ENCODE data around the gene CLDN14. TPM values are rescaled to one million over a fixed set of nuclear protein-coding genes. Genes with fewer than 3 reads are reported as not detected.

The CLDN14 gene
- total RNA-seq, 1 donor from 2014 or later = 3.7 TPM

DNA sequence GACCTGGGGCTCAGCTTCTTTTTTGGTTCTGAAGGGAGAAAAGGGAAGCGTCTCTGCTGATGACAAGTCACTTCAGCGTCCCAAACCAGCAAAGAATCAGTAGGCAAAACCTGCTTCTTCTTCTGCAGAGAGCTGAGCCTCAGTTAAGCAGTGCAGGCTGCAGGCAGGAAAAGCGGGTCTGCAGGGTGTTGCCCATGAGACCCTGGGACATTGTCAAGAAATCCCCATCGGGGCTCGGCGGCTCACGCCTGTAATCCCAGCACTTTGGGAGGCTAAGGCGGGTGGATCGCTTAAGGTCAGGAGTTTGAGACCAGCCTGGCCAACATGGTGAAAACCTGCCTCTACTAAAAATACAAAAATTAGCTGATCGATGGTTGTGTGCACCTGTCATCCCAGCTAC is 16.7 kb downstream of the CLDN14 start:
- Histone ChIP-seq H3K27me3 (ENCODE audit: control insufficient read depth in 3 of 3, insufficient read depth in 3 of 3, low read length in 3 of 3) (no peaks in the 10 kb centered on the region), H3K9me3 (ENCODE audit: control insufficient read depth in 3 of 3, low read length in 3 of 3) (no peaks in the 10 kb centered on the region), H3K36me3 (ENCODE audit: control insufficient read depth in 3 of 3, insufficient read depth in 3 of 3, low read length in 3 of 3) (no peaks in the 10 kb centered on the region), H3K4me1 (ENCODE audit: control insufficient read depth in 3 of 3, insufficient read depth in 3 of 3, low read length in 3 of 3) (peaks cover 4 to 29% (median 27%) of the 10 kb centered on the region in 3 donors), H3K4me3 (ENCODE audit: low read length in 3 of 3) (no peak overlapping the region), H3K27ac (ENCODE audit: low read depth, low read length) (no peak overlapping the region), H3K9ac (ENCODE audit: low read depth in 1 of 3, low read length in 3 of 3) (no peak overlapping the region)

DNA sequence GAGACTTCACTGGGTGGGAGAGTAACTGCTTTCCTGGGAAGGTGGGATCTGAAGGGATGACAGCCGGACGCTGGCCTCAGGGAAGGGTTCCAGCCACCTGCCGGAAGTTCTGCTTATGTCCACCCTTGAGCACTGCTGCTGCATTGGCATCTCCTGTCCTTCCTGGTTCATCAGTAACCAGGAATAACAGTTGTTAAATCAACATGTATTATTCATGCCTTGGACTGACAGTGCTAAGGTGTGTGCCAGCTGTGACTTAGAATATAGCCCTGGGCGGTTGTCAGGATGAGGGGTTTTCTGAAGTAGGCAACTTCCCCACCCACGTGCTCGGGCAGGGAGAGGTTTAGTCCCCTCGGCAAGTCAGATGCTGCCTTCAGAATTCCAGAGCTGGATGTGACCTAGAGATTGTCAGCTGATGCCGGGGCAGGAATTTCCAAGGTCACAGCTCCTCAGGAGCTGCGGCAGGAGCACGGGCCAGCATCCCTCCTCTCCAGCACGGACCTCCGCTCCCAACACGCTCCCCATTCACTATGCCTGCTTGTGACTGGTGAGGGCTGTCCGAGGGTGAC is 17.9 kb downstream of the CLDN14 start:
- Histone ChIP-seq H3K4me3 (ENCODE audit: low read length in 3 of 3) (no peak overlapping the region), H3K9ac (ENCODE audit: low read depth in 1 of 3, low read length in 3 of 3) (peak overlapping the region in 1 of 3 donors; percentile 8), H3K36me3 (ENCODE audit: control insufficient read depth in 3 of 3, insufficient read depth in 3 of 3, low read length in 3 of 3) (no peaks in the 10 kb centered on the region)

DNA sequence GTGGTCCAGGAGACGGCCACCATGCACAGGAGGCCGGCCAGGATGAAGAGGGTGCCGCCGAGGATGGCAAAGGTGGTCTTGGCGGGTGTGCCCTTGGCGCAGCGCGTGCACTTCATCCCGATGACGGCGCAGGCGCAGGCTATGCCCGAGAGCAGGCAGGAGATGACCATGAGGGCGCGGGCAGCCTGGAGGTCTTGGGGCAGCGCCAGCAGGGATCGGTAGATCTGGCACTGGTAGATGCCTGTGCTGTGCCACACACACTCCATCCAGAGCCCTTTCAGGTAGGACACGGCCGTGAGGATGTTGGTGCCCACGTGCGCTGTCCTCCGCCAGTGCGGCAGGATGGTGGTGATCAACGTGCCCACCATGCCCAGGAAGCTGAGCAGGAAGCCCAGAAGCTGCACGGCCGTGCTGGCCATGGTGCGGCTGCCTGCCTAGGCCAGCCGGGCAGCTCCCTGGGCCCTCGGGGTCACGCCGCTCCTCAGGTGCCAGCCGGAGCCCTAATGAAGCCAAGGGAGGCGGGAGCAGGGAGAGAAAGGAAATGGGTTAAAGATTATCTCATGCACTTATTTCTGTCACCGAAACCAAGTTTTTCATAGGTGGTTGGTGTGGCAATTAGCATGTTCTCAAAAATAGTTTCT is 18.5 kb downstream of the CLDN14 start:
- Histone ChIP-seq H3K9ac (ENCODE audit: low read depth in 1 of 3, low read length in 3 of 3) (no peak overlapping the region), H3K4me3 (ENCODE audit: low read length in 3 of 3) (no peak overlapping the region), H3K9me3 (ENCODE audit: control insufficient read depth in 3 of 3, low read length in 3 of 3) (no peaks in the 10 kb centered on the region), H3K27ac (ENCODE audit: low read depth, low read length) (no peak overlapping the region), H3K36me3 (ENCODE audit: control insufficient read depth in 3 of 3, insufficient read depth in 3 of 3, low read length in 3 of 3) (no peaks in the 10 kb centered on the region), H3K27me3 (ENCODE audit: control insufficient read depth in 3 of 3, insufficient read depth in 3 of 3, low read length in 3 of 3) (no peaks in the 10 kb centered on the region), H3K4me1 (ENCODE audit: control insufficient read depth in 3 of 3, insufficient read depth in 3 of 3, low read length in 3 of 3) (peaks cover 4 to 32% (median 30%) of the 10 kb centered on the region in 3 donors)

More for the DNA sequence above, 17.9 kb downstream of the CLDN14 start:
- peaks cover 4 to 30% (median 28%) of the 10 kb centered on the region in 3 donors for H3K4me1 ChIP-seq (ENCODE audit: control insufficient read depth in 3 of 3, insufficient read depth in 3 of 3, low read length in 3 of 3)
- H3K9me3 ChIP-seq (ENCODE audit: control insufficient read depth in 3 of 3, low read length in 3 of 3) = no peaks in the 10 kb centered on the region
- H3K27me3 ChIP-seq (ENCODE audit: control insufficient read depth in 3 of 3, insufficient read depth in 3 of 3, low read length in 3 of 3) = no peaks in the 10 kb centered on the region
- no peak overlapping the region for H3K27ac ChIP-seq (ENCODE audit: low read depth, low read length)

DNA sequence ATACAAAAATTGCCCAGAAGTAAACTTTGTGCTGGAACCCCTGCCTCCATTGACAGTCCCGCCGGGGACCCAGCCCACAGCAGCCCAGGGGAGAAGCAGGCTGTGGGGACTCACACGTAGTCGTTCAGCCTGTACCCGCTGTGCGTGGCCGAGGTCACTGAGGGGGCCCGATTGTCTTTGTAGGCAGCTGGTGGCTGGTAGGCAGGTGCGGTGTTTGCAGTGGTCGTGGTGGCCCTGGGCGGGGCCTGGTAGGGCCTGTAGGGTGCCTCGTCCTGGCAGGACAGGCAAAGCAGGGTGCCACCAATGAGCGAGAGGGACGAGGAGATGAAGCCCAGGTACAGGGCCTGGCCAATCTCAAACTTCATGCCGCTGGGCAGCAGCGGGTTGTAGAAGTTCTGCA is 19.1 kb downstream of the CLDN14 start:
- H3K4me1 ChIP-seq (ENCODE audit: control insufficient read depth in 3 of 3, insufficient read depth in 3 of 3, low read length in 3 of 3) = peaks cover 4 to 31% (median 30%) of the 10 kb centered on the region in 3 donors
- H3K27ac ChIP-seq (ENCODE audit: low read depth, low read length) = no peak overlapping the region
- no peaks in the 10 kb centered on the region for H3K27me3 ChIP-seq (ENCODE audit: control insufficient read depth in 3 of 3, insufficient read depth in 3 of 3, low read length in 3 of 3)
- no peak overlapping the region for H3K9ac ChIP-seq (ENCODE audit: low read depth in 1 of 3, low read length in 3 of 3)
- no peak overlapping the region for H3K4me3 ChIP-seq (ENCODE audit: low read length in 3 of 3)
- no peaks in the 10 kb centered on the region for H3K36me3 ChIP-seq (ENCODE audit: control insufficient read depth in 3 of 3, insufficient read depth in 3 of 3, low read length in 3 of 3)
- H3K9me3 ChIP-seq (ENCODE audit: control insufficient read depth in 3 of 3, low read length in 3 of 3) = no peaks in the 10 kb centered on the region

DNA sequence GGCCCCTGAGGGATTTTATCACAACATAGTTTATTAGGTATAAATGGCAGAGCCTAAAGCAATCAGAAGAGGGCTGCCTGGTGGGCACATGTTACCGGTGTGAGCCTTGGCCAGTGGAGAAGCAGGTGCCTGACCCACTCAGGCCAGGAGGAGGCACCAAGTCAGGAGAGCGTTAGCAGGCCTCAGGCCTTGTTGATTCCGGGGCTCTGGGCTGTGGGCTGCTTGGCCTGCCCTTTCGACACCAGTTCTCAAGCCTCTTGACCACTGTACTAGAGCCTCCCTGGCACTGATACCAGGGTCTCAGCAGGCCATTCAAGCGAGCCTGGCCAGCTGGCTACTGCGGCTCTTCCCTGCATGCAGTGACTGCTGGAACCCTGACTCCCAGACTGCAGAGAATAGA is 20.8 kb downstream of the CLDN14 start:
- Histone ChIP-seq H3K4me3 (ENCODE audit: low read length in 3 of 3) (no peak overlapping the region), H3K27me3 (ENCODE audit: control insufficient read depth in 3 of 3, insufficient read depth in 3 of 3, low read length in 3 of 3) (no peaks in the 10 kb centered on the region), H3K4me1 (ENCODE audit: control insufficient read depth in 3 of 3, insufficient read depth in 3 of 3, low read length in 3 of 3) (peaks cover 3 to 18% (median 18%) of the 10 kb centered on the region in 3 donors), H3K9me3 (ENCODE audit: control insufficient read depth in 3 of 3, low read length in 3 of 3) (no peaks in the 10 kb centered on the region), H3K36me3 (ENCODE audit: control insufficient read depth in 3 of 3, insufficient read depth in 3 of 3, low read length in 3 of 3) (no peaks in the 10 kb centered on the region), H3K9ac (ENCODE audit: low read depth in 1 of 3, low read length in 3 of 3) (no peak overlapping the region), H3K27ac (ENCODE audit: low read depth, low read length) (no peak overlapping the region)

DNA sequence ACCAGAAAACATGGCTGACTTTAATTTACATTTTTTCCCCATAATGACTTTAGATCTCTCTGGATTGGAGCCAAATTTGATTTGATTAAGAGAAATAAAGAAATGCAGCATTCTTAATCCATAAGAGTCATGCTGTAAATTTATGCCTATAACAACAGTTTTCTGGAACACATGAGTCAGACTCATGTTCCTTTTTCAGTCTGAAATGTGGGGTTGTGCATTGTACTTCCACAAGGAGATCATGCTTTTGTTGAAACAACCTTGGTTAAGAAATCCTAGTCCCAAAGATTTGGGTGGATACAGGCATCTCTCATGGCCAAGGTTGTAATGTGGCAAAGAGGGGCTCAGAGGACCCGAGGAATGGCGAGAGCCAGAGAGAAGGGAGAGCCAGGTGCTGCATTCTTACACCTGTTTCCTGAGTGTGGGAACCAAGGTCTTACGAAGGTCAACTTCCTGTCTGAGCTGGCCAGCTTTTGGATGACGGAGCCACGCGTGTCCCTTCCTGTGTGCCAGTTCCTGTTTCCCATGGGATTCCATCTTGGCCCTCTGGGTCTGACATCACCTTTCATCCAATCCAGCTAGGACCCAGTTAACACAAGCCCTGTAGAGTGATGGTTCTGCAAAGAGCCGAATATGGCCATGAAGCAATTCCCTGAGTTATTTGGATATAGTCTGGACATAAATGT is 23.1 kb downstream of the CLDN14 start:
- Histone ChIP-seq H3K36me3 (ENCODE audit: control insufficient read depth in 3 of 3, insufficient read depth in 3 of 3, low read length in 3 of 3) (peaks cover 0 to 2% (median 0%) of the 10 kb centered on the region in 3 donors), H3K27ac (ENCODE audit: low read depth, low read length) (no peak overlapping the region), H3K4me1 (ENCODE audit: control insufficient read depth in 3 of 3, insufficient read depth in 3 of 3, low read length in 3 of 3) (peaks cover 4 to 16% (median 15%) of the 10 kb centered on the region in 3 donors), H3K9me3 (ENCODE audit: control insufficient read depth in 3 of 3, low read length in 3 of 3) (no peaks in the 10 kb centered on the region), H3K27me3 (ENCODE audit: control insufficient read depth in 3 of 3, insufficient read depth in 3 of 3, low read length in 3 of 3) (no peaks in the 10 kb centered on the region), H3K4me3 (ENCODE audit: low read length in 3 of 3) (no peak overlapping the region), H3K9ac (ENCODE audit: low read depth in 1 of 3, low read length in 3 of 3) (no peak overlapping the region)

DNA sequence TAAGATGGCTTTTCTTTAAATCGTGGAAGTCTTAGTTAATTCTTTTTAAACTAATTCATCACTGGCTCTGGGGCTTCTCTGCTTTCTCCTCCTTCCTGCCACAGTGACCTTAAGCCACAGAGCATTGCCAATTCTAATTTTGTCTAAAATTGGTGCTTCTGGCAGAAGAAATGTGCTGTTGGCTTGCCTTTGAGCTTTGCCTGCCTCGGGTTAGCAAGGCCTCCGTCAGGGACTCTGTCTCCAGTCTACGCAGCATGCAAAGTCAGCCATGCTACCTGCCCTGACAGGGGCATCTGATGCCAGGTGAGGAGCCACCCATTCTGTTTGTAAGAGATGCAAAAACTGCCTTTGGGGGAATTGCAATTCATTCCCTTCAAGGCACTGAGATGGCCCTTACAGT is 25.2 kb downstream of the CLDN14 start:
- Histone ChIP-seq H3K4me1 (ENCODE audit: control insufficient read depth in 3 of 3, insufficient read depth in 3 of 3, low read length in 3 of 3) (peaks cover 4 to 14% (median 13%) of the 10 kb centered on the region in 3 donors), H3K9ac (ENCODE audit: low read depth in 1 of 3, low read length in 3 of 3) (no peak overlapping the region), H3K36me3 (ENCODE audit: control insufficient read depth in 3 of 3, insufficient read depth in 3 of 3, low read length in 3 of 3) (peaks cover 0 to 2% (median 0%) of the 10 kb centered on the region in 3 donors), H3K9me3 (ENCODE audit: control insufficient read depth in 3 of 3, low read length in 3 of 3) (no peaks in the 10 kb centered on the region), H3K27ac (ENCODE audit: low read depth, low read length) (no peak overlapping the region), H3K4me3 (ENCODE audit: low read length in 3 of 3) (no peak overlapping the region), H3K27me3 (ENCODE audit: control insufficient read depth in 3 of 3, insufficient read depth in 3 of 3, low read length in 3 of 3) (no peaks in the 10 kb centered on the region)

DNA sequence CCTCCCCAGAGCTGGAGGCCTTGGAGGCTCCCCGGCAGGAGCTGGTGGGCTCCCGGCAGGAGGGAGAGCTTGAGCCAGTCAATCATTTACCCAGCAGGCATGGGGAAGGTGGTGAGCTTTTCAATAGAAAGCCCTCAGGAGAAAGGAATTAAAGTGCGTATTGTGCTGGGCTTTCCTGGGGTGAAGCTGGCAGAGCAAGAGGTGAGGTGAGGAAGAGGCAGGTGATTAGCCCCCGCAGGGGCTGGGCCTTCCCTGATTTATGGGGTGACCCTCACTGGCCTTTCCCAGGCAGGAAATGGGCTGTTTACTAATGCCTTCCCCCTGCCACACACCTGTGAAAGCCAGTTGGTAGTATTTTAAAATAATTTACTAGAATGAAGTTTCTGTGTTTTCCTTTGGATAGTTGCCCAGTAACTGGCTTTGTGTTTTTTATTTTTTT is 25.8 kb downstream of the CLDN14 start:
- Histone ChIP-seq H3K9ac (ENCODE audit: low read depth in 1 of 3, low read length in 3 of 3) (no peak overlapping the region), H3K4me3 (ENCODE audit: low read length in 3 of 3) (no peak overlapping the region), H3K9me3 (ENCODE audit: control insufficient read depth in 3 of 3, low read length in 3 of 3) (no peaks in the 10 kb centered on the region), H3K4me1 (ENCODE audit: control insufficient read depth in 3 of 3, insufficient read depth in 3 of 3, low read length in 3 of 3) (peaks cover 4 to 9% (median 8%) of the 10 kb centered on the region in 3 donors), H3K27me3 (ENCODE audit: control insufficient read depth in 3 of 3, insufficient read depth in 3 of 3, low read length in 3 of 3) (no peaks in the 10 kb centered on the region), H3K27ac (ENCODE audit: low read depth, low read length) (no peak overlapping the region), H3K36me3 (ENCODE audit: control insufficient read depth in 3 of 3, insufficient read depth in 3 of 3, low read length in 3 of 3) (peaks cover 0 to 2% (median 0%) of the 10 kb centered on the region in 3 donors)

DNA sequence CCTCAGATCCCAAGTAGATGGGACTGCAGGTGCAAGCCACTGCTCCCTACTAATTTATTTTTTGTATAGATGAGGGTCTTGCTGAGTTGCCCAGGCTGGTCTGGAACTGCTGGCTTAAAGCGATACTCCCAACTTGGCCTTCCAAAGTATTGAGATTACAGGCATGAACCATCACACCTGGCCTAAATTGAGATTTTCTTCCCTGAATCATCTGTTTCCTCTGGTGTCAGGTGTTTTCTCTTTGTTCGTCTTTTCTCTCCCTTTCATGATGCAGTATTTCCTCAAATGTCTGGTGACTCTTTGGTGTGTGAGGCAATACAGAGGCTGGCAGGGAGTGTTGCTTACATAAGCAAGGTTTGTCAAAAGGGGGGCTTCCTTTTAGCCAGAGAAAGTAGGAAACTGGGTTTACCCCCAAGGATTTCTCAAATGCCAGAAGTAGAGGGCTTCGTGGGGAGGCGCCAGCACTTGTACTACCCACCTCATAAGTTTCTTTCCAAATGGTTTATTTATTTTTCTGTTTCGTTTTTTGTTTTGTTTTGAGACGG is 27.6 kb downstream of the CLDN14 start:
- Histone ChIP-seq H3K9ac (ENCODE audit: low read depth in 1 of 3, low read length in 3 of 3) (no peak overlapping the region), H3K9me3 (ENCODE audit: control insufficient read depth in 3 of 3, low read length in 3 of 3) (no peaks in the 10 kb centered on the region), H3K4me3 (ENCODE audit: low read length in 3 of 3) (no peak overlapping the region), H3K27me3 (ENCODE audit: control insufficient read depth in 3 of 3, insufficient read depth in 3 of 3, low read length in 3 of 3) (no peaks in the 10 kb centered on the region), H3K27ac (ENCODE audit: low read depth, low read length) (no peak overlapping the region), H3K36me3 (ENCODE audit: control insufficient read depth in 3 of 3, insufficient read depth in 3 of 3, low read length in 3 of 3) (peaks cover 0 to 2% (median 0%) of the 10 kb centered on the region in 3 donors), H3K4me1 (ENCODE audit: control insufficient read depth in 3 of 3, insufficient read depth in 3 of 3, low read length in 3 of 3) (peaks cover 4 to 8% (median 7%) of the 10 kb centered on the region in 3 donors)

DNA sequence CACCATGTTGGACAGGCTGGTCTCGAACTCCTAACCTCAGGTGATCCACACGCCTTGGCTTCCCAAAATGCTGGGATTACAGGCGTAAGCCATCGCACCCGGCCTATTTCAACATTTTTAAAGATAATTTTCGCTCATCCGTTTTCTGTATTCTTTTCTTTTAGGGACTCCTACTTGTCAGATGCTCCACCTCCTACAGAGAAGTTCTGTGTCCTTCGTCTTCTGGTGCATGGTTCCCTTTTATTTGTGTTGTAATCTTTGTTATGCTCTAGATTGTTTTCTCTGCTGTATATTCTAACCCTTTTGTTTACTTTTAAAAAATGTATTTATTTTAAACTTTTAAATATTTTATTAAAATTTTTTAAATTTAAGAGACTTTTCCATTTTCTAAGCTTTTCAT is 28.4 kb downstream of the CLDN14 start:
- Histone ChIP-seq H3K9me3 (ENCODE audit: control insufficient read depth in 3 of 3, low read length in 3 of 3) (no peaks in the 10 kb centered on the region), H3K36me3 (ENCODE audit: control insufficient read depth in 3 of 3, insufficient read depth in 3 of 3, low read length in 3 of 3) (peaks cover 0 to 5% (median 0%) of the 10 kb centered on the region in 3 donors), H3K4me1 (ENCODE audit: control insufficient read depth in 3 of 3, insufficient read depth in 3 of 3, low read length in 3 of 3) (peaks cover 4 to 5% (median 4%) of the 10 kb centered on the region in 3 donors), H3K9ac (ENCODE audit: low read depth in 1 of 3, low read length in 3 of 3) (no peak overlapping the region), H3K27me3 (ENCODE audit: control insufficient read depth in 3 of 3, insufficient read depth in 3 of 3, low read length in 3 of 3) (no peaks in the 10 kb centered on the region), H3K4me3 (ENCODE audit: low read length in 3 of 3) (no peak overlapping the region), H3K27ac (ENCODE audit: low read depth, low read length) (no peak overlapping the region)

Measured in skeletal muscle tissue (tissue), 4 donors.